Activated CD4-positive, alpha-beta T cell treated with anti-CD3 and anti-CD28 coated beads, Interleukin-10, Interleukin-2, amounts not matched to agents 100 ng/mL and 50 ng/mL, durations not matched to agents 16 hours and 8 hours (primary cell): ENCODE data around the gene TTC3.
A peak's percentile ranks its signal among the peaks of the same experiment; 100 is the strongest.
"Not testable (repeated sequence)": the region's sequence is repeated elsewhere in the genome, so short reads cannot be mapped to it uniquely, and the experiment has no call there.

Source experiments
- DNase-seq: peaks from one replicate; pipeline ENCODE4 v3.0.0-alpha.2; 2020

Gene TTC3, protein sequence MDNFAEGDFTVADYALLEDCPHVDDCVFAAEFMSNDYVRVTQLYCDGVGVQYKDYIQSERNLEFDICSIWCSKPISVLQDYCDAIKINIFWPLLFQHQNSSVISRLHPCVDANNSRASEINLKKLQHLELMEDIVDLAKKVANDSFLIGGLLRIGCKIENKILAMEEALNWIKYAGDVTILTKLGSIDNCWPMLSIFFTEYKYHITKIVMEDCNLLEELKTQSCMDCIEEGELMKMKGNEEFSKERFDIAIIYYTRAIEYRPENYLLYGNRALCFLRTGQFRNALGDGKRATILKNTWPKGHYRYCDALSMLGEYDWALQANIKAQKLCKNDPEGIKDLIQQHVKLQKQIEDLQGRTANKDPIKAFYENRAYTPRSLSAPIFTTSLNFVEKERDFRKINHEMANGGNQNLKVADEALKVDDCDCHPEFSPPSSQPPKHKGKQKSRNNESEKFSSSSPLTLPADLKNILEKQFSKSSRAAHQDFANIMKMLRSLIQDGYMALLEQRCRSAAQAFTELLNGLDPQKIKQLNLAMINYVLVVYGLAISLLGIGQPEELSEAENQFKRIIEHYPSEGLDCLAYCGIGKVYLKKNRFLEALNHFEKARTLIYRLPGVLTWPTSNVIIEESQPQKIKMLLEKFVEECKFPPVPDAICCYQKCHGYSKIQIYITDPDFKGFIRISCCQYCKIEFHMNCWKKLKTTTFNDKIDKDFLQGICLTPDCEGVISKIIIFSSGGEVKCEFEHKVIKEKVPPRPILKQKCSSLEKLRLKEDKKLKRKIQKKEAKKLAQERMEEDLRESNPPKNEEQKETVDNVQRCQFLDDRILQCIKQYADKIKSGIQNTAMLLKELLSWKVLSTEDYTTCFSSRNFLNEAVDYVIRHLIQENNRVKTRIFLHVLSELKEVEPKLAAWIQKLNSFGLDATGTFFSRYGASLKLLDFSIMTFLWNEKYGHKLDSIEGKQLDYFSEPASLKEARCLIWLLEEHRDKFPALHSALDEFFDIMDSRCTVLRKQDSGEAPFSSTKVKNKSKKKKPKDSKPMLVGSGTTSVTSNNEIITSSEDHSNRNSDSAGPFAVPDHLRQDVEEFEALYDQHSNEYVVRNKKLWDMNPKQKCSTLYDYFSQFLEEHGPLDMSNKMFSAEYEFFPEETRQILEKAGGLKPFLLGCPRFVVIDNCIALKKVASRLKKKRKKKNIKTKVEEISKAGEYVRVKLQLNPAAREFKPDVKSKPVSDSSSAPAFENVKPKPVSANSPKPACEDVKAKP (N-terminal part only)

DNA sequence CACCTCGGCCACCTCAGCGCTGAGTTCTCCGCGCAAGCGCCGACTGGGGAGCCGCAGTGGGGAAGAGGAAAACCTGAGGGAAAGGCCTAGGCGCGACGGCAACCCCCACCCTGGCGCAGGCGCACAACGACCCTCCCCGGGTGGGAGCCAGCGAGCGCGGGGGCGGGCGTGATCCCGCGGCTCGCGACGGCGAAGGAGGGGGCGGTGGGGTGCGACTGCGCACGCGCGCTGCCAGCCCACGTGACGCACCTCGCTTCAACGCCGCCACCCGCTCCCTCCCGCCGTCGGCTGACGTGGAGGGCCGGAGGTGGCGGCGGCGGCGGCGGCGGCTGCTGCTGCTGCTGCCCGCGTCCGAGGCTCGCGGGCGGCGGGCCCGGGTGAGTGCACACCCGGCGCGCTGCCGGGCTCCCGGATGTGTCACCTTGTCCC is at the start of gene TTC3, which contains the start of gene PIGP:
Gene TTC3 (plus strand): TSS at position 267 of the 429 bp plus-strand sequence. CDS start 14,004 bp downstream, outside the sequence.
Gene PIGP (minus strand): TSS at position 84 of the 429 bp plus-strand sequence. CDS start 556 bp downstream, outside the sequence.
- peak; percentile 96 for DNase-seq

DNA sequence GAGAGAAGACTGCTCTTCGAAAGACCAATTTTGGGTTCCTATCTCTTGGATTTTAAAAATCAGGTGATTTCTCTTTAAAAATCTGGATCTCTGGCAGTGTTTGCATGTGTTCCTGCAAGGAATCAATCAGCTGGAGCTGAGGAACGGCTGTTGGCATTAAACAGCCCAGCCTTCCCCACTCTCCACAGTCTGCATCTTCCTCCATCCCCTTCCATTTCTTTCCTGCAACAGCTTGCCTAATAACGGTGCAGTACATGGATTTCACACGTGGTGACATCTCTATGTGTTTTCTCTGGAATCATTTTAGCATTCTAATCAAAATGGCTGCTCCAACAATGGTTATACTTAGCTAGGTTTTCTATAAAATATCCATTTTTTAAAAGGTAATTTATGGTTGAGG is 46.6 kb upstream of the TTC3 start:
- no peak for DNase-seq

DNA sequence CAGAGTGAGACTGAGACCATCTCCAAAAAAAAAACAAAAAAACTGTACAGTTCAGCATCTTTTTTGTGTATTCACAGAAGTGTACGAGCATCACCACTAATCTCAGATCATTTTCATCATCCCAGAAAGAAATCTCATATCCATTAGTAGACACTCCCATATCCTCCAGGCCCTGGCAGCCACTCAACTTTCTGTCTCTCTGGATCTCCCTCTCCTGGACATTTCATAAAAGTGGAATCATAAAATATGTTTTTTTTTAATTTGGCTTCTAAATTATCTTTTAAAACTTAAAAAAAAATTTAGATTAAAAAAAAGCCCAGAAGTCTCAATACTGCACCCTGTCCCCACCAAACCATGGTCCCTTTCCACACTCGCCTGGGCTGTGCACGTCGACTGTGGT is 44.5 kb upstream of the TTC3 start:
- DNase-seq = no peak

DNA sequence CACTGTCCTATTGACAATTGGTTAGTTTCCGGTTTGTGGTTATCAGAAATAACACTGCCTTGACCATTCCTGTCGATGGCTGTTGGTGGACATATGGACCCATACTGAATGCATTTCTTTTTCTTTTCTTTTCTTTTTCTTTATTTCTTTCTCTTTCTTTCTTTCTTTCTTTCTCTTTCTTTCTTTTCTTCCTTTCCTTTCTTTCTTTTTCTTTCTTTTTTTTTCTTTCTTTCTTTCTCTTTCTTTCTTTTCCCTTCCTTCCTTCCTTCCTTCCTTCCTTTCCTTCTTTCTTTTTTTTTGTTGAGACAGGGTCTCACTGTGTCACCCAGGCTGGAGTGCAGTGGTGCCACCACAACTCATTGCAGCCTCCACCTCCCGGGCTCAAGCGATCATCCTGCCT is 42.2 kb upstream of the TTC3 start:
- DNase-seq = no peak

DNA sequence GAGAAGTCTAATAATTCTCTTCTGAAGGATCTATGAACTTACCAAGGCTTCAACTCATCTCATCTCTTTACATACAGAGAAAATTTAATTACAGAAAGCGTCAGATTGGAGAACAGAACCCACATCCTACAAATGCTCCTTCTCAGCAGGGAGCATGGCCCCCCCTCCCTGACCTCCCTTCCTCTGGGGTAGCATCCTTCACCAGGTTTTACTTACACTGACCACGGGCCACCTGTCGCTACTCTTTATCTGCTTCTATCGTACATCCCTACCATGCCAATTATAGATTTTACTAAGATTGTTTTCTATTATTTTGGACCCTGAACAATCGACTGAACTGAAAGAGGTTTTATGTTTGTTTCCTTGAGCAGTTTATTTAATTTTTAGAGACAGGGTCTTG is 40.8 kb upstream of the TTC3 start:
- no peak for DNase-seq

DNA sequence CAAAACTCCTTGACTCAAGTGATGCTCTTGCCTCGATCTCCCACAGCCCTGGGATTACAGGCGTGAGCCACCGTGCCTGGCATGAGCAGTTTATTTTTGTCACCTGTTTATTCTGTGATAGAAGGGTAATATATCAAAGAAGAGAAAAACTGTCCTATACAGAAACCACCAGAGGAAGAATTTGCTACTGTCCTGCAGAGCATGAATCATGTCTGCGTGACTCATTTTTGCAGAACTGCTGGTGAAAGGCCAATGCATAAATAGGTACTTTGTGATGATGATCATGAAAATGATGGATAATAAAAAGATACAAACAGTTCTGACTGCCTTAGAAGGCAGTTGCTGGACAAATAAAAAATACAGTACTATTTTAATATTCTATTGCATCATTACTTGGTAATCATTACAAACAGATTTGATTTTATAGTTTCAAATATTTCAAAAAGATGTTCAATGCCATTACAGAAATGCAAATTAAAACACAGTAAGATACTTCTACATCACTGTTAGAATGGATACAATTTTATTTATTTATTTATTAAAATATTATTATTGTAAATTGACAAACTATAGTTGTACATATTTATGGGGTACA is 40.1 kb upstream of the TTC3 start:
- no peak for DNase-seq

DNA sequence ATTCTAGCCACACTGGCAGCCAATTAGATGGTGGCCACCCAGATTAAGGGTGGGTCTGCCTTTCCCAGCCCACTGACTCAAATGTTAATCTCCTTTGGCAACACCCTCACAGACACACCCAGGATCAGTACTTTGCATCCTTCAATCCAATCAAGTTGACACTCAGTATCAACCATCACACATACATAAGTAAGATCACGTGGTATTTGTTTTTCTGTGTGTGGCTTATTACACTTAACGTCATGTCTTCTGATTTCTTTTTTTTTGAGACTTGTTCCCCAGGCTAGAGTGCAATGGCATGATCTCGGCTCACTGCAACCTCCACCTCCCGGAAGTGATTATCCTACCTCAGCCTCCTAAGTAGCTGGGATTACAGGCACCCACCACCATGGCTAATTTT is 38.7 kb upstream of the TTC3 start:
- not testable (repeated sequence) for DNase-seq

DNA sequence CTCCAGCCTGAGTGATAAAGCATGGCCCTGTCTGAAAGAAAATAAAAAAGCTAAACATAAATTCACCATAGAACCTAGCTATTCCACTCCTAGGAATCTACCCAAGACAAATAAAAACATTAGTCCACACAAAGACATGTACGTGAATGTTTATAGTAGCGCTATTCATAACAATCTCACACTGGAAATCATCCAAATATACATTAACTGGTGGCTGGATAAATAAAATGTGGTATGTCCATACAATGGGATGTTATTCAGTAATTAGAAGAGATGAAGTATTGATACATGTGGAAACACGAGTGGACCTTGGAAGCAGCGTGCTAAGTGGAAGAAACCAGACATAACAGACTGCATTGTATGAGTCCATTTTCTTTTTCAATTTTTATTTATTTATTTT is 36.9 kb upstream of the TTC3 start:
- no peak for DNase-seq

DNA sequence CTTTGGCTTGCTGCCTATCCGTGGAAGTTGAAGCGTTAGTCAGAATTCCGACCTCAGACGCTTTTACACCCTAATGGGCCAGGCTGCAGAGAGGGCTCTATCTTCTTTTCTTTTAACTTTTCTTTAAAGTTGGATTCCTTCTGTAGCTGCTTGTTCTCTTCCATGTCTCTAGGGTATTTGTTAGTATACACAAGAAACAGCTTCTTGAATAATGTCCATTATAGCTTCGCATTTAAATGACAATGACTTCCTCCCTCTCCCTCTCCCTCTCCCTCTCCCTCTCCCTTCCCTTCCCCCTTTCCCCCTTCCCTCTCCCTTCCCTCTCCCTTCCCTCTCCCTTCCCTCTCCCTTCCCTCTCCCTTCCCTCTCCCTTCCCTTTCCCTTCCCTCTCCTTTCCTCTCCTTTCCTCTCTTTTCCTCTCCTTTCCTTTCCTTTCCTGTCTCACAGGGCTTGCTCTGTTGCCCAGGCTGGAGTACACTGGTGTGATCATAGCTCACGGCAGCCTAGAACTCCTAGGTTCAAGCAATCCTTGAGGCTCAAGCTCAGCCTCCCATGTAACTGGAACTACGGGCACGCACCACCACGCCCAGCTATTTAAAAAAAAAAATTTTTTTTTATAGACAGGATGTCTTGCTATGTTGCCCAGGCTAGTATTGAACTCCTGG is 33.5 kb upstream of the TTC3 start:
- no peak for DNase-seq

DNA sequence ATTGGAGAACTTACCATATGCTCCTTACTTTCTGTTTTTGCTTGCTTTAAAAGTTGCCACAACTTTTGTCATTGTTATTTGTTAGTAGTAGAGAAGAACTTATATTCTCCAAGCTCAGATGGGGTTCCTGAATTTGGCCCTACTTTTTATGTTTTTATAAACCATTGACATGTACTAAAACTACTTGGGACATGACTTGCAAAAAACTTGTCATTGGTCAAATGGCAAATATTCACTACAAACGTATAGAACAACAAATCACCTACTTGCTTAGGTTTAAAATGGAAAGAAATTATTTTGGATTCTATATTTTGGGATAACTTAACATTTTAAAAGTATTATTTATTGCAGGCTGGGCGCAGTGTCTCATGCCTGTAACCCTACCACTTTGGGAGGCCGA is 32.8 kb upstream of the TTC3 start:
- DNase-seq = no peak

DNA sequence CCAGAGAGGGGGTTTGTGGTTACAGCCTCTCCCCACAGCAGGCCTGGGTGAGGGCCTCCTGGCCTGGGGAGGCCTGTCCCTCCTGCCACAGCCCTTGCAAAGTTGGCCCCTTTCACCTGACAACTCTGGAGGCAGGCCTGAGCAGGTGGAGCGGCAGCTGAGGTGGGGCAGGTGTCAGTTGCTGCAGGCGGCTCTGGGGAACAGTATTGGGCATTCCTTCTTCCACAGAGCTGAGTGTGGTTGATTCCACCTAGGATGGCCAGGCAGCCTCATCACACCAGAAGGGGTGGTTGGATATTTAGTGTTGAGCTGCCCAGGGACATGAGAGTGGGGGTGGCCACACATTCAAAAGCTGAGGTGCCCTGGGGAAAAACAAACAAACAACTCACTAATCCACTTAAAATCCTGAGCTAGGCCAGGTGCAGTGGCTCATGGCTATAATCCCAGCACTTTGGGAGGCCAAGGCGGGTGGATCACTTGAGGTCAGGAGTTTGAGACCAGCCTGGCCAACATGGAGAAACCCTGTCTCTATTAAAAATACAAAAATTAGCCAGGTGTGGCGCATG is 31.3 kb upstream of the TTC3 start:
- no peak for DNase-seq

DNA sequence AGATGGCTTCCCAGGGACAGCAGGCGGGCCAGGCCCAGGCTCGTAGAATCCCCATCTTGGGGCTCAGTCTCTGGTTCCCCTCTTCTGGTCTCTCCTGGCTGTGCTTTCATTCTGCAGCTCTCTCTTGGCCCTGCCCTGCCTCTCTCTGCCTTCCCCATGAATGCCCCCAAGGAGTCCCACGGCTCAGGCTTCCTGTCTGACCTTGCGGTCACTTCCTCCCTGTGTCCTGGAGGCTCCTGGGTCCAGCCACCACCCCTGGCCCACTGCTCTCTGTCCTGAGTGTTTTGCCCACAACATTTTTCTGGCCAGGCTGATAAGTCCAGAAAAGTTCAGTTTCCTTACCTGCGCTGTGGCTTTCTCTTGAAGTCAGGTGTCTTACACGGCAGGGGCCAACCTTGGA is 29.2 kb upstream of the TTC3 start:
- DNase-seq = no peak

DNA sequence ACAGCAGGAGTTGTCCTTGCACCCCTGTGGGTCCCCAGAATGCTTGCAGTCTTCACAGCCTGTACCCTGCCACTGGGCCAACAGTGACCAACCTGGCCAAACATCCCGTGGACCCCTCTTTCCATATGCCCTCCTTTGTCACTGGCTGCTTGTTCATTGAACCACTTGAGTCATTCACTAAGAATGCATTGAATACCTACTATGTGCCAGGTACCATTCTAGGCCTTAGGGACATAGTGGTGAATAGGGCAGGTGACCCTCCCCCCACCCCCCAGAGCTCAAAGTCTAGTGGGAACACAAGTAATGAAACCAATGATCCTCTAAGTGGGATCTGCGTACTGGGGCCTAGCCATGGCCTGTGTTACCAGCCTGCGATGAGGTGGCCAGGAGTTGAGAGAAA is 28.4 kb upstream of the TTC3 start:
- DNase-seq = no peak

DNA sequence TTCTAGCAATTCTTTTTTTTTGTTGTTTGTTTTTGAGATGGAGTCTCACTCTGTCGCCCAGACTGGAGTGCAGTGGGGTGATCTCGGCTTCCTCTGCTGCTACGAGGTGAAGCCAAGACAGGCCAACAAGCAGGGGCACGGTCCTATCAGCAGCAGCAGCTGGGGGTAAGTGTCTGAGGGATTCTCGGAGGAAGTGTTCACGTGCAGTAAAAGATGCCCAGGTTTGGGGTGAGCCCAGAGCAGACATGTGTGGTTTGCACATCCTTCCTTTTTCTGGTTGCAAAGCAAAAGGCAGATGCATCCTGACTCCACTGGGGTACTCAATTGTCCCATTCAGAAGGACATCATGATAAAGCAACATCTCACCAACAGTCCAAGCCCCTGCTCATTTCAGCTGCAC is 27.9 kb upstream of the TTC3 start:
- peak; percentile 21 for DNase-seq

DNA sequence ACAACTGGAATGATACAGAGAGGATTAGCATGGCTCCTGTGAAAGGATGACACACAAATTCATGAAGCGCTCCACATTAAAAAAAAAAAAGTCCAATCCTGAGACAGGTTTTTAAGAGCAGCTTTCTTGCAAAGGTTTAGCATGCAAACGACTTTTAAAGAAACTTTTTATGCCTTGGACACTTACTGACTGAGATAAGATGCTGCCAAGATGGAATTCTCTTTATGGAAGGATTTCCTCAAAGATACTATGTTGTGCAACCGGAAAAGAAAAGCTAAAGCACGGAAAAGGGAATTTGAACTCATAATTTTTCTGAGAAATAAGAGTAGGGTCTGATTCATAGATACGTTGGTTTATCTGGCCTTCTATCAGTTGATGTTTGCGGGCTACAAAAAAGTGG is 27.5 kb upstream of the TTC3 start:
- no peak for DNase-seq

DNA sequence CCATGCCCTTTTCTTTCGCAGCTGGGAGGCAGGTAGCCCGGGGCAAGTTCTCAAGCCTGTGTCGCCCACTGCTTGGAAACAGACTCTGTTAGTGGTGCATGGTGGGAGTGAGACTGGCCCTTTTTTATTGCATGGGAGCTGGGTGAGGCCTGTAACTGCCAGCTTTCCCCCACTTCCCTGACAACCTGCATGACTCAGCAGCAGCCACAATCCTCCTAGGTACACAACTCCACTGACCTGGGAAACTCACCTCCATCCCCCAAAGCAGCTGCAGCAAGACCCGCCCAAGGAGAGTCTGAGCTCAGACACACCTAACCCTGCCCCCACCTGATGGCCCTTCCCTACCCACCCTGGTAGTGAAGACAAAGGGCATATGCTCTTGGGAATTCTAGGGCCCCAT is 26.0 kb upstream of the TTC3 start:
- no peak for DNase-seq

DNA sequence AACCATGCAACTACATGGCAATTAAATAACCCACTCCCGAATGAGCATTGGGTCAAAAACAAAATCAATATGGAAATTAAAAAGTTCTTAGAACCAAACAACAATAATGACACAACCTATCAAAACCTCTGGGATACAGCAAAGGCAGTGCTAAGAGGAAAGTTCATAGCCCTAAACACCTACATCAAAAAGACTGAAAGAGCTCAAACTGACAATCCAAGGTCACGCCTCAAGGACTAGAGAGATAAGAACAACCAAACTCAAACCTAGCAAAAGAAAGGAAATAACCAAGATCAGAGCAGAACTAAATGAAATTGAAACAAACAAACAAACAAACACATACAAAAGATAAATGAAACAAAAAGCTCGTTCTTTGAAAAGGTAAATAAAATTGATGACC is 23.3 kb upstream of the TTC3 start:
- DNase-seq = not testable (repeated sequence)

DNA sequence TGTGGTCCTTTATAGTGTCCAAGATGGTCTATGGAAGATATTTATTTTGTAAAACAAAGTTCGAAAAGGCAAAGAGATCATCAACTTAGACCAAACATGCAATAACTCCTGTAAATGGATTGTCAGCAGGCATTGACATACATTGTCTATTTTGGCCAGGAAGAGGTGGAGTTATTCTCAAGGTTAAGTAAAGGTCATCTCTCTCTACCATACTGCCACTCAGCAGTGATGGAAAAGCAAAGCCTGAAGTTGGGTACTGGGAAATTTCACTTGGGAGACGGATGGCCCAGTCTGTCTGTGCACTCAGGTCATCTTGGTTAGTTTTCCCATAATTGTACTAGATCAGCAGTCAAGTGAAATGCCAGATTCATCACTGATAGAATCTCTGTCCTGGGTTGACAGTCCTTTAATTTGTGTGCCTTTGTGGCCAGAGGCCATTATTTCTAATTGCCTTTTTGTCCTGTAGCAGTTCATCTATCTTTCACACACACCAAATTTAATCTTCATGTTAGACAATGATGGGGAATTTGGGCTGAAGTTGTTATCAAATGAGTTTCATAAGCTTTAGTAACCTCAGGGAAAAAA is 17.7 kb upstream of the TTC3 start:
- no peak for DNase-seq

DNA sequence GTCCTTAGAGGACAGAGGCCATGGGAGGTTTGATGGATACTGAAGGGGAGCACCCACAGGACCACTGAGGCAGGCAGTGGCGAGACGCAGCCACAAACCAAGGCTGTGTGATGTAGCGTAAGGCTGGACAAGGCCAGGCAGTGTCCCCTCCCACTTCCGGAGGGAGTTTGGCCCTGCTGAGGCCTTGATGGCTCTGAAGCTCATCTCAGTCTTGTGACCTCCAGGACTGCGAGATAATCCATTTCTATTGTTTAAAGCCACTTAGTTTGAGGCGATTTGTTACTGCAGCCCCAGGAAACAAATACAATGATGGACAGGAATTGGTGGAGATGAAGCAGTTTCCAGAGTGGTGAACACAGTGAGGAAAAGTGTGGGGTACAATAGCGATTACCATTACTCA is 15.4 kb upstream of the TTC3 start:
- no peak for DNase-seq

DNA sequence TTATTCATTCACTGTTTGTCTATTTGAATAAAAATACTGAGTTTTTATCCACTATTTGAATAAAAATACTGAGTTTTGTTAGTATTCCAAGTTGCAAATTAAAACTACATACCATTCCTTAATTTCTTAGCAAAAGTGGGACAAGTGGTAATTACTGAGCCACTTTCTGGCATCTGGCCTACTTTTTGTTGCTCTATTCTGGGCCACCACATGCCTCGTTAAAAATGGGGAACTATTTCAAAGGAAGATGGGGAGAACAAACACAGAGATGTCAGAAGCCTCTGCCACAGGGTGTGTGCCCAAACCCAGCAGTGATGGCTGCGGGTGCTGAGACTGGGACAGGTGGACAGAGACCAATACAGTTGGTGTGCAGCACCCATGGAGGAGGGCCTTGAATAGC is 14.8 kb upstream of the TTC3 start:
- DNase-seq = no peak

DNA sequence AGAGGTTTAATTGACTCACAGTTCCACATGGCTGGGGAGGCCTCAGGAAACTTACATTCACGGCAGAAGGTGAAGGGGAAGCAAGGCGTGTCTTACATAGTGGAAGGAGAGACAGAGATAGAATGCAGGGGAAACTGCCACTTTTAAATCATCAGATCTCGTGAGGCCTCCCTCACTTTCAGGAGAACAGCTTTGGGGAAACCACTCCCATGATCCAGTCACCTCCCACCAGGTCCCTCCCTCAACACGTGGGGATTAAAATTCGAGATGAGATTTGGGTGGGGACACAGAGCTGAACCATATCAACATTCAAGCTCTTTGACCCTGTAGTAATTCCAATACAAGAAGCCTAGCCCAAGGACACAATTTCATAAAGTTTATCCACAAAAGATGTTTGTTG is 13.9 kb upstream of the TTC3 start:
- no peak for DNase-seq
